Measurements from ENCODE around the gene MYO15B. TPM values are rescaled to one million over a fixed set of nuclear protein-coding genes. Genes with fewer than 3 reads are reported as not detected.

The MYO15B gene
- total and polyA plus RNA-seq, 2 of the 13 experiments (the other 11 are each of a cell fraction or from before 2014, with no cell fraction given) = 2.8 to 8.1 TPM

DNA sequence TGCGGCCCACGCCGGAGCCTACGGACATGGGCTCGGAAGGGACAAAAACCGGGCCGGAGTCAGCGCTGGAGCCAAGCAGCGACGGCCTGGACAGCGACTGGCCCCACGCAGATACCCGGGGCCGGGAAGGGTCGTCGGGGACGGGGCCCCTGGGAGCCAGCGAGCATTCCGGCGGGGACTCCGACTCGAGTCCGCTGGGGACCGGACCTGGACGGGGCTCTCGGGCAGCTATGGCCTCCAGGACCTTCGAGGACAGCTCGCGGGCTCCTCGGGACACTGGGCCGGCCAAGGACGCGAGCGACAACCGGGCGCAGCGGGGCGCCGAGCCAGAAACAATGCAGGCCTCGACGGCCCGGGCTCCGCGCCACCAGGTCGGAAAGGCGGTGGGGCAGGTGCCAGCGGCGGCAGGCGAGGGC is 1.0 kb downstream of the MYO15B start (continued):
- TF ChIP-seq RBM39 (IDR thresholded peaks at IDR 0.05; ENCODE audit: low read depth, low read length, poor library complexity, severe bottlenecking) (peak; percentile 28), ZBTB8A (CRISPR knock-in tag; IDR thresholded peaks at IDR 0.05; ENCODE audit: borderline replicate concordance, low read depth) (no peak), TBL1XR1 (IDR thresholded peaks at IDR 0.05; ENCODE audit: borderline replicate concordance, low read length, partially characterized antibody) (no peak), HES4 (CRISPR knock-in tag; IDR thresholded peaks at IDR 0.05; ENCODE audit: borderline replicate concordance) (0 out of 2 replicates have a peak, but pooled peaks have one; percentile 56), ATAD3A (CRISPR knock-in tag; IDR thresholded peaks at IDR 0.05) (no peak), ZNF703 (CRISPR knock-in tag; IDR thresholded peaks at IDR 0.05; ENCODE audit: borderline replicate concordance) (peak; percentile 48; the same call in 1 of the 2 replicates), RNF2 (conservative IDR thresholded peaks at IDR 0.05; ENCODE audit: low read depth) (no peak)

DNA sequence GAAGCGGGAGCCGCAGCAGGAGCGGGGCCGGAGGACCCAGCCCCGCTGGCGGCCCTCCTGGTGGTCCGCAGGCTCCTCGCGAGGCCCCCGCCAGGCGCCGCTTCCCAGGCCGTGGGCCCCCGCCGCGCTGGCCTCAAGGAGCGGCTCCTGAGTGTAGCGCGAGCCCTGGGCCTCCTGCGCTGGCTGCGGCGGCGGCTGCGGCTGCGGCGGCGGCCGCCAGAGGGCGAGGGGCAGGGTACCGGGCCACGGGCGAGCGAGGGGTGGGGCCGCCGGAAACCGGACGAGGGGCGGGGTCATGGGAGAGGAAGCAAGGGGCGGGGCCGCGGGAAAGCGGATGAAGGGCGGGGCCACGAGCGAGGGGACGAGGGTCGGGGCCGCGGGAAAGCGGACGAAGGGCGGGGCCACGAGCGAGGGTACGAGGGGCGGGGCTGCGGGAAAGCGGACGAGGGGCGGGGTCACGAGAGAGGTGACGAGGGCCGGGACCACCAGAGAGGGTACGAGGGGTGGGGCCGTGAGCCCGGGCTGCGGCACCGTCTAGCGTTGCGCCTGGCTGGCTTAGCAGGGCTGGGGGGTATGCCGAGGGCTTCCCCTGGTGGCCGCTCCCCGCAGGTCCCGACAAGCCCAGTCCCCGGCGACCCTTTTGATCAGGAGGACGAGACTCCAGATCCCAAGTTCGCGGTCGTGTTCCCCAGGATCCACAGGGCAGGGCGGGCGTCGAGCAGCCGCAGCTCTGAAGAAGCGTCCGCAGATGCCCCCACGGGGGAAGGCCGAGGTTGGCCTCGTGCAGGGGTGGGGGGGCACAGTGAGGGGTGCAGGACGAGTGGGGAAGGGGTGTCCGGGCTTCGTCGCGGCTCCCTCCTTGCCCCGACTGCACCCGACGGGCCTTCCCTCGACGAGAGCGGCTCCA is 1.7 kb downstream of the MYO15B start:
- Histone ChIP-seq H3K4me2 (ENCODE audit: low read depth, low read length) (peak overlapping the region; percentile 71), H3K36me3 (replicated peaks in 1 of 2; ENCODE audit: control insufficient read depth in 1 of 2, insufficient read depth in 2 of 2, low read length in 2 of 2) (no peaks in the 10 kb centered on the region)
- POLR2A ChIA-PET = interaction anchor here (1.2 kb wide), 1 partner anchor 8 kb away, joined by 3 read pairs; no protein-coding TSS in a partner anchor
- TF ChIP-seq JDP2 (CRISPR knock-in tag; IDR thresholded peaks at IDR 0.05; ENCODE audit: borderline replicate concordance) (no peak), ZNF30 (CRISPR knock-in tag; IDR thresholded peaks at IDR 0.05) (no peak), ZNF607 (CRISPR knock-in tag; IDR thresholded peaks at IDR 0.05; ENCODE audit: borderline replicate concordance) (no peak), RXRA (CRISPR knock-in tag; IDR thresholded peaks at IDR 0.05) (peak; percentile 48; the same call in 1 of the 2 replicates), SIN3A (IDR thresholded peaks at IDR 0.05; ENCODE audit: borderline replicate concordance, low read depth, low read length) (0 out of 2 replicates have a peak, but pooled peaks have one; percentile 25), ZNF652 (CRISPR knock-in tag; IDR thresholded peaks at IDR 0.05; ENCODE audit: borderline replicate concordance, low read depth) (no peak), ZIK1 (CRISPR knock-in tag; IDR thresholded peaks at IDR 0.05; ENCODE audit: borderline replicate concordance, low read depth) (peak; percentile 60; the same call in 1 of the 2 replicates)
- TF ChIP-seq, protein P1, sequence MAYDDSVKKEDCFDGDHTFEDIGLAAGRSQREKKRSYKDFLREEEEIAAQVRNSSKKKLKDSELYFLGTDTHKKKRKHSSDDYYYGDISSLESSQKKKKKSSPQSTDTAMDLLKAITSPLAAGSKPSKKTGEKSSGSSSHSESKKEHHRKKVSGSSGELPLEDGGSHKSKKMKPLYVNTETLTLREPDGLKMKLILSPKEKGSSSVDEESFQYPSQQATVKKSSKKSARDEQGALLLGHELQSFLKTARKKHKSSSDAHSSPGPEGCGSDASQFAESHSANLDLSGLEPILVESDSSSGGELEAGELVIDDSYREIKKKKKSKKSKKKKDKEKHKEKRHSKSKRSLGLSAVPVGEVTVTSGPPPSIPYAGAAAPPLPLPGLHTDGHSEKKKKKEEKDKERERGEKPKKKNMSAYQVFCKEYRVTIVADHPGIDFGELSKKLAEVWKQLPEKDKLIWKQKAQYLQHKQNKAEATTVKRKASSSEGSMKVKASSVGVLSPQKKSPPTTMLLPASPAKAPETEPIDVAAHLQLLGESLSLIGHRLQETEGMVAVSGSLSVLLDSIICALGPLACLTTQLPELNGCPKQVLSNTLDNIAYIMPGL (CRISPR knock-in tag; IDR thresholded peaks at IDR 0.05; ENCODE audit: borderline replicate concordance in 1 of 2, low read depth in 1 of 2) = peak in 1 of 2 experiments; percentile 61; a peak in 3 of 4 replicates
- TF ChIP-seq, protein P2, sequence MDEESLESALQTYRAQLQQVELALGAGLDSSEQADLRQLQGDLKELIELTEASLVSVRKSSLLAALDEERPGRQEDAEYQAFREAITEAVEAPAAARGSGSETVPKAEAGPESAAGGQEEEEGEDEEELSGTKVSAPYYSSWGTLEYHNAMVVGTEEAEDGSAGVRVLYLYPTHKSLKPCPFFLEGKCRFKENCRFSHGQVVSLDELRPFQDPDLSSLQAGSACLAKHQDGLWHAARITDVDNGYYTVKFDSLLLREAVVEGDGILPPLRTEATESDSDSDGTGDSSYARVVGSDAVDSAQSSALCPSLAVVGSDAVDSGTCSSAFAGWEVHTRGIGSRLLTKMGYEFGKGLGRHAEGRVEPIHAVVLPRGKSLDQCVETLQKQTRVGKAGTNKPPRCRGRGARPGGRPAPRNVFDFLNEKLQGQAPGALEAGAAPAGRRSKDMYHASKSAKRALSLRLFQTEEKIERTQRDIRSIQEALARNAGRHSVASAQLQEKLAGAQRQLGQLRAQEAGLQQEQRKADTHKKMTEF (CRISPR knock-in tag; IDR thresholded peaks at IDR 0.05) = 0 out of 2 replicates have a peak, but pooled peaks have one; percentile 21

More for the DNA sequence above, 1.7 kb downstream of the MYO15B start:
- DNase-seq (ENCODE audit: low spot score) = peak; percentile 78
- ATAC-seq = peak; percentile 79
- CTCF ChIA-PET (ENCODE audit: low intra/inter-chr PET ratio, low total read pairs) = interaction anchor here (0.6 to 1.5 kb wide), 6 partner anchors 14 to 160 kb away, joined by 3 to 7 read pairs (median 4); partner anchors contain the start of genes CASKIN2, LLGL2 and TSEN54
- intact Hi-C loops (cut with micrococcal nuclease; ENCODE audit: unreplicated experiment) = loop anchor here (5.0 kb wide), 1 partner anchor 62 kb away; the partner anchor contains the start of gene LLGL2
- peaks cover 40% of the 10 kb centered on the region for H3K4me1 ChIP-seq (ENCODE audit: insufficient read depth, low read length)
- peaks cover 7 to 15% of the 10 kb centered on the region in 2 experiments; a peak in 4 of 5 replicates for H3K27me3 ChIP-seq (ENCODE audit: control insufficient read depth in 1 of 2, insufficient read depth in 2 of 2, low read length in 2 of 2)
- no peaks in the 10 kb centered on the region for H3K79me2 ChIP-seq (ENCODE audit: insufficient read depth, low read length)
- in situ Hi-C loops (cut with HindIII; ENCODE audit: extremely low pct_ligation_motif_present, low pct_unique_long_range_greater_than_20kb) = no loop called here
- H3K9me3 ChIP-seq (ENCODE audit: low read length) = no peaks in the 10 kb centered on the region
- no peak overlapping the region for H2AFZ ChIP-seq (ENCODE audit: low read length)
- H3K4me3 ChIP-seq (replicated peaks in 1 of 3; ENCODE audit: insufficient read depth in 1 of 3, low read depth in 2 of 3, low read length in 3 of 3) = peak overlapping the region; percentile 36 to 75 (median 72); a peak in 5 of 6 replicates
- WGBS (ENCODE audit: low lambda C conversion rate) = 21% methylated on average over 81 of the region's 100 CpGs
- no peak for FAIRE-seq
- no TSS peak for BruUV-seq (replicated peaks)
- H4K20me1 ChIP-seq (ENCODE audit: insufficient read depth, low read length) = no peaks in the 10 kb centered on the region
- H3K27ac ChIP-seq (ENCODE audit: extremely low read length, insufficient read depth, low read length) = no peak overlapping the region
- H3K9ac ChIP-seq (ENCODE audit: insufficient read depth, low read depth, low read length) = peak overlapping the region; percentile 57

Measured in HepG2 (cell line).